GM12892 (cell line): ENCODE measurements around the gene KAT7.

Experiments used
- POLR2A ChIP-seq: IDR thresholded peaks from 2 replicates; pipeline ENCODE4 v1.6.1; 2011; ENCODE audit warnings: low read depth, low read length, control low read depth
- POLR2AphosphoS5 ChIP-seq: IDR thresholded peaks from 2 replicates; pipeline ENCODE4 v1.6.1; 2011; ENCODE audit warnings: low read depth, low read length, control low read depth

DNA sequence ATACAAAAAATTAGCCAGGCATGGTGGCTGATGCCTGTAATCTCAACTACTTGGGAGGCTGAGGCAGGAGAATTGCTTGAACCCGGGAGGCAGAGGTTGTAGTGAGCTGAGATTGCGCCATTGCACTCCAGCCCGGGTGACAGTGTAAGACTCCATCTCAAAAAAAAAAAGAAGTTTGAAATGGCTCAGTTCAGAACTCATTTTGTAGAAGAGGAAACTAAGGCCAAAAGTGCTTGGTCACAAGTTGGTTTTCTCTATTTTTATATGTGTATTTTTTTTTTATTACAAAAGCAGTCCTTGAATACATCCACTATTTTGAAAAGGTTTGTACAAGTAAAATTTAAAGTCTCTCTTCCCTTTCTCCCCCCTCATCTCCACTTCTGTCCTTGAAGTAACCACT is 53.9 kb downstream of the KAT7 start:
- TF ChIP-seq POLR2AphosphoS5 (no peak), POLR2A (no peak)
